HUES6 (cell line): ENCODE measurements around the gene KIAA1328.

ENCODE experiments used
- H3K27ac ChIP-seq: 2 replicates; pipeline ENCODE4 v1.7.0; 2013; ENCODE audit warnings: low read depth, mild to moderate bottlenecking, low read length, inconsistent platforms
- H3K27me3 ChIP-seq: 2 replicates; pipeline ENCODE4 v1.6.1; 2013; ENCODE audit warnings: low read length; ENCODE audit not compliant: control insufficient read depth, insufficient read depth
- H3K36me3 ChIP-seq: 2 replicates; pipeline ENCODE4 v1.6.1; 2013; ENCODE audit warnings: low read length; ENCODE audit not compliant: control insufficient read depth, insufficient read depth
- H3K4me1 ChIP-seq: 2 replicates; pipeline ENCODE4 v1.6.1; 2013; ENCODE audit warnings: low read length; ENCODE audit not compliant: control insufficient read depth, insufficient read depth
- H3K4me3 ChIP-seq: 2 replicates; pipeline ENCODE4 v1.5.1; 2013; ENCODE audit warnings: low read depth, low read length
- H3K9ac ChIP-seq: one replicate; pipeline ENCODE4 v1.6.1; 2013; ENCODE audit warnings: mild to moderate bottlenecking, low read length
- H3K9me3 ChIP-seq: 2 replicates; pipeline ENCODE4 v1.6.1; 2013; ENCODE audit warnings: low read depth, low read length; ENCODE audit not compliant: control insufficient read depth, insufficient read depth

Gene KIAA1328

GRCh38 chr18:37033419-37033818 is 204.5 kb downstream of the KIAA1328 start:
- Histone ChIP-seq H3K4me1 (no peaks in the 10 kb centered on the region), H3K27me3 (no peaks in the 10 kb centered on the region), H3K9me3 (0 out of 2 replicates have a peak, but pooled peaks cover 4% of the 10 kb centered on the region), H3K36me3 (no peaks in the 10 kb centered on the region), H3K27ac (no peak overlapping the region), H3K9ac (no peak overlapping the region), H3K4me3 (no peak overlapping the region)

GRCh38 chr18:37042381-37042780 is 213.5 kb downstream of the KIAA1328 start:
- H3K9me3 ChIP-seq: peaks cover 30% of the 10 kb centered on the region

GRCh38 chr18:37055137-37055802 is 226.3 kb downstream of the KIAA1328 start:
- H3K27ac ChIP-seq: no peak overlapping the region
- no peak overlapping the region for H3K9ac ChIP-seq
- H3K36me3 ChIP-seq: no peaks in the 10 kb centered on the region
- H3K4me1 ChIP-seq: no peaks in the 10 kb centered on the region
- no peaks in the 10 kb centered on the region for H3K9me3 ChIP-seq
- no peaks in the 10 kb centered on the region for H3K27me3 ChIP-seq
- H3K4me3 ChIP-seq: no peak overlapping the region

More at GRCh38 chr18:37042381-37042780, 213.5 kb downstream of the KIAA1328 start:
- Histone ChIP-seq H3K9ac (no peak overlapping the region), H3K27ac (no peak overlapping the region), H3K4me1 (no peaks in the 10 kb centered on the region), H3K36me3 (no peaks in the 10 kb centered on the region), H3K4me3 (no peak overlapping the region), H3K27me3 (no peaks in the 10 kb centered on the region)

GRCh38 chr18:37064187-37064586 is 235.3 kb downstream of the KIAA1328 start:
- Histone ChIP-seq H3K4me3 (no peak overlapping the region), H3K27ac (no peak overlapping the region), H3K27me3 (no peaks in the 10 kb centered on the region), H3K4me1 (no peaks in the 10 kb centered on the region), H3K9me3 (no peaks in the 10 kb centered on the region), H3K36me3 (no peaks in the 10 kb centered on the region), H3K9ac (no peak overlapping the region)

GRCh38 chr18:37065254-37065653 is 236.3 kb downstream of the KIAA1328 start:
- H3K36me3 ChIP-seq: no peaks in the 10 kb centered on the region

GRCh38 chr18:37084912-37085311 is 256.0 kb downstream of the KIAA1328 start:
- no peak overlapping the region for H3K27ac ChIP-seq

More at GRCh38 chr18:37065254-37065653, 236.3 kb downstream of the KIAA1328 start:
- H3K27me3 ChIP-seq: no peaks in the 10 kb centered on the region
- no peak overlapping the region for H3K9ac ChIP-seq
- H3K27ac ChIP-seq: no peak overlapping the region
- no peaks in the 10 kb centered on the region for H3K9me3 ChIP-seq
- H3K4me1 ChIP-seq: no peaks in the 10 kb centered on the region
- no peak overlapping the region for H3K4me3 ChIP-seq

GRCh38 chr18:37085362-37085761 is 256.4 kb downstream of the KIAA1328 start:
- Histone ChIP-seq H3K36me3 (no peaks in the 10 kb centered on the region), H3K9ac (no peak overlapping the region), H3K27me3 (no peaks in the 10 kb centered on the region), H3K4me1 (peaks cover 7% of the 10 kb centered on the region; the same call in 1 of the 2 replicates), H3K4me3 (no peak overlapping the region), H3K27ac (no peak overlapping the region), H3K9me3 (no peaks in the 10 kb centered on the region)

More at GRCh38 chr18:37084912-37085311, 256.0 kb downstream of the KIAA1328 start:
- Histone ChIP-seq H3K36me3 (no peaks in the 10 kb centered on the region), H3K4me3 (no peak overlapping the region), H3K4me1 (peaks cover 7% of the 10 kb centered on the region; the same call in 1 of the 2 replicates), H3K27me3 (no peaks in the 10 kb centered on the region), H3K9me3 (no peaks in the 10 kb centered on the region), H3K9ac (no peak overlapping the region)

- Histone ChIP-seq H3K36me3 (no peaks in the 10 kb centered on the region), H3K9me3 (peaks cover 23% of the 10 kb centered on the region), H3K27me3 (no peaks in the 10 kb centered on the region), H3K27ac (no peak overlapping the region), H3K4me1 (no peaks in the 10 kb centered on the region), H3K4me3 (no peak overlapping the region), H3K9ac (no peak overlapping the region)
Observed at GRCh38 chr18:37107748-37108522, 279.0 kb downstream of the KIAA1328 start.

GRCh38 chr18:37122877-37123276 is 293.9 kb downstream of the KIAA1328 start:
- Histone ChIP-seq H3K9me3 (no peaks in the 10 kb centered on the region), H3K27me3 (no peaks in the 10 kb centered on the region), H3K36me3 (no peaks in the 10 kb centered on the region), H3K4me1 (no peaks in the 10 kb centered on the region), H3K4me3 (no peak overlapping the region), H3K9ac (no peak overlapping the region), H3K27ac (no peak overlapping the region)

GRCh38 chr18:37124516-37124915 is 295.6 kb downstream of the KIAA1328 start:
- H3K4me3 ChIP-seq: no peak overlapping the region
- H3K4me1 ChIP-seq: no peaks in the 10 kb centered on the region
- no peaks in the 10 kb centered on the region for H3K9me3 ChIP-seq
- no peak overlapping the region for H3K27ac ChIP-seq
- no peaks in the 10 kb centered on the region for H3K27me3 ChIP-seq
- no peak overlapping the region for H3K9ac ChIP-seq
- H3K36me3 ChIP-seq: no peaks in the 10 kb centered on the region

- Histone ChIP-seq H3K9ac (no peak overlapping the region), H3K4me1 (peaks cover 14% of the 10 kb centered on the region; the same call in 1 of the 2 replicates), H3K4me3 (no peak overlapping the region), H3K9me3 (0 out of 2 replicates have a peak, but pooled peaks cover 4% of the 10 kb centered on the region), H3K27me3 (no peaks in the 10 kb centered on the region), H3K36me3 (no peaks in the 10 kb centered on the region), H3K27ac (no peak overlapping the region)
Observed at GRCh38 chr18:37135177-37135576, 306.2 kb downstream of the KIAA1328 start.
